ENCODE data around the gene VMAC.

- no peak for TF ChIP-seq POLR2A (IDR thresholded peaks at IDR 0.05)
- TF ChIP-seq EP300 (IDR thresholded peaks at IDR 0.05): no peak
Observed at GRCh38 chr19:5959260-5960004, 54.8 kb downstream of the VMAC start.

Measured in stomach (tissue), 4 donors.